NK-92 (cell line): Measurements from ENCODE around the gene CXCL6.

Experiments used
- DNase-seq: peaks from one replicate; lab custom pipeline; 2025; ENCODE audit not compliant: unreplicated experiment; lab: John Stamatoyannopoulos, UW

The CXCL6 gene

DNA sequence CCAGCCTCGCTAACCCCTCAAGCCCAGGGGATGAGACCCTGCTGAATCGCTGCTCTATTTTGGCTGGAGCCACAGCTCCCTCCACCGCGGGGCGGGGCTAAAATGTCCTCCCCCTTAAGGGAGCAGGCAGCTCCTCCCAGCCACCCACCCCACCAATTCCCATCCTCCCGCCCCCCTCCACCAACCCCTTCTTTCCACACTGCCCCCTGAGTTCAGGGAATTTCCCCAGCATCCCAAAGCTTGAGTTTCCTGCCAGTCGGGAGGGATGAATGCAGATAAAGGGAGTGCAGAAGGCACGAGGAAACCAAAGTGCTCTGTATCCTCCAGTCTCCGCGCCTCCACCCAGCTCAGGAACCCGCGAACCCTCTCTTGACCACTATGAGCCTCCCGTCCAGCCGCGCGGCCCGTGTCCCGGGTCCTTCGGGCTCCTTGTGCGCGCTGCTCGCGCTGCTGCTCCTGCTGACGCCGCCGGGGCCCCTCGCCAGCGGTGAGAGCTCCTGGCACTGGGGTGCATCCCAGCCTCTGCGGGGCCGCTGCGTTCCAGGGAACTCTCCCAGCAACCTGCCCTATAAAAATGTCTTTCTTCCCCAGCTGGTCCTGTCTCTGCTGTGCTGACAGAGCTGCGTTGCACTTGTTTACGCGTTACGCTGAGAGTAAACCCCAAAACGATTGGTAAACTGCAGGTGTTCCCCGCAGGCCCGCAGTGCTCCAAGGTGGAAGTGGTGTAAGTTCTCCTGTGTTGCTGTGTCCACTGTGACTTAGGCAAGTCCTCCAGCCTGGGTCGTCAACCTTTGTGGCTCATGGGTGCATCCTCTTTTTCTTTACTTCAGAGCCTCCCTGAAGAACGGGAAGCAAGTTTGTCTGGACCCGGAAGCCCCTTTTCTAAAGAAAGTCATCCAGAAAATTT, at the start of gene CXCL6:
Gene CXCL6 (plus strand): TSS at position 306 of the 907 bp plus-strand sequence. CDS start 73 bp downstream, at position 379.
- no peak for DNase-seq

DNA sequence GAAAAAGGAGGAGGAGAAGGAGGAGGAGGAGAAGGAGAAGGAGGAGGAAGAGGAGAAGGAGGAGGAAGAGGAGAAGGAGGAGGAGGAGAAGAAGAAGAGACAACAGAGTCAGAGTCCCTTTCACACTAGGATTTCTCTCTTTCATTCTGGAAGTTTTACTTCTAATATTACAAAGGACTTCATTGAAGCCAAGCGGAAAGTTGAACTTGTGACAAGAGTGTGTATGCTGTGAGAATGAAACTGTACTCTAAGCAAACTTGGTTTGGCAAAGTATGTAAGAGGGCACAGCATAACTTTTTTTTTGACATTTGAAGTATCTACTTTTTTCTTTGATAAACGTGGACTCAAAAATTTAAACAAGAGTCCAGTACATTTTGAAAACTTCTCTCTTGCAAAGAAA, 48.1 kb upstream of the CXCL6 start:
- DNase-seq = no peak

DNA sequence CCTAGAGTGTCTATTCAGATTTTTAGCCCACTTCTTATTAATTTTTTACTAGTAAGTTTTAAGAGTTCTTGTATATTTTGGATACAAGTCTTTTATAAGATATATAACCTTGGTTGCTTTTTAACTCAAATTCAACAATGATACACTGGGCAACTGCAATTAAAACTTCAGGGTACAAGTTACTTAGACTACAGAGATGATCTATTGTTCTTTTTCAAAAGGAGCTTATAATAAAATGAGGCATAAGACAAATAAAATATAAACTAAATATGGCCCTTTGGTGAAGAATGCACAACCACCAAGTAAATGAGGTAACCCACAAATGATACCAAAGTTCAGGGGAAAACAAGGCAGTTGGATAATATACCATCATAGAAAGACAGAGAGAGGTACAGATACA, 37.6 kb upstream of the CXCL6 start:
- no peak for DNase-seq

DNA sequence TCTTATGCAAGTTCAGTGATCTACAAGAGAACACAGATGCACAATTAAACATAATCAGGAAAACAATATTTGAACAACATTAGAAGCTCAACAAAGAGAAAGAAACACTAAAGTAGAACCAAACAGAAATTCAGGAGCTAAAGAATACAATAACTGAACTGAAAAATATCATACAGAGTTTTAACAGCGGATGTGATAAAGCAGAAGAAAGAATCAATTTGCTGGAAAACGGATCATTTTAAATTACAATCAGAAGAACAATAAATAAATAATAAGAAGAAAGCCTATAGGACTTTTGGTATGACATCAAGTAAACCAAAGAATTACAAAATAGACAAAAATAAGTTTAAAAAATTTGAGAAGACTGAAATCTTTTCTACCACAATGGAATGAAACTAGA, 36.3 kb upstream of the CXCL6 start:
- DNase-seq = no peak

DNA sequence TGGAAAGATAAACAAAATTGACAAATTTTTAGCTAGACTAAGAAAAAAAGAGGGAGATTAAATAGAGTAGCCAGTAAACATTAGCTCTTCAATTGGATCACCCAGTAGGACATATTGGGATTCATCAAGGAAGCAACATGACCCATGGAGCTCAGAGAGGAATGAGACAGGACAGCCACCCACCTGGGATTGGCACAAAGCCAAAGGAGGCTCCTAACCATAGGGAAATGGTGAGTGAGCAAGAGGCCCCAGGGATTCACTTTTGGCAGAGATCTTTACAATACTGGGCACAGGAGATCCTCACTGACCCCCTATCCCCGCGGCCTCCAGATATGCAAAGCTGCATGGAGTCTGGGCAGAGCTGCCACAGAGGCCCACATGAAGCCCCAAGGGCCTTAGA, 34.8 kb upstream of the CXCL6 start:
- no peak for DNase-seq

DNA sequence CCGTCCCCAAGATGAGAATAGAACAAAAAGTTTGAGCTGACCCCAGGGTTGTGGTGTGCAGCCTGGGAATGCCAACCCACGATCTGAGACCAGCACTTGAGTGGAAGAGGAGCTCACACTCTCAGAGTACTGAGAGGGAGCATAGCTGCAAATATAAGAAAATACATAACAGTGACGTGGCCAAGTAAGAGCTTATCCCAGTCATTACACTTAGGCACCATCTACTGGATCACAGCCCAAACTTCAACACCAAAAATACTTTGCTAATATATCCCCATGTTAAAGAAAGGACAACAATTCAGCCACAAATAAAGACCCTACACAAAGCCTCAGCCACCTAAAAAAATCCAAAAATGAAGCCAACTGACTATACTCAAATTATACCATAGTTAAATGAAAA, 33.3 kb upstream of the CXCL6 start:
- no peak for DNase-seq

DNA sequence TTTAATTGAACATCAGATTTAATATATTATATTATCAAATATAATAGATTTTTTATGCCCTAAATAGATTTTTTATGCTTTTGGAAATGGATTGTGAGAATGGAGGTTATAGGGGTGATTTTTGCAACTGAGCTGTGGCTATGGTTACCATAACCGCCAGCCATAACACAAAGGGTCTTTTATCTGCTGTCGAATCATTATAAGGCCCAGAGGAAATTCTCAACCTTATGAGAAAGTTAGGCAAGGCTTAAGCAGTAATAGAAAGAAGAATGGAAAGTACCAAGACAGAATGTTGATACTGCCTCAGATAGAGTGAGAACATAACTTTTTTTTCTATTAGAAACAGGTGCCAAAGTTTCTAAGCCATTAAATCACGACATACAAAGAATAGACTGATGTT, 26.3 kb upstream of the CXCL6 start:
- DNase-seq = no peak

DNA sequence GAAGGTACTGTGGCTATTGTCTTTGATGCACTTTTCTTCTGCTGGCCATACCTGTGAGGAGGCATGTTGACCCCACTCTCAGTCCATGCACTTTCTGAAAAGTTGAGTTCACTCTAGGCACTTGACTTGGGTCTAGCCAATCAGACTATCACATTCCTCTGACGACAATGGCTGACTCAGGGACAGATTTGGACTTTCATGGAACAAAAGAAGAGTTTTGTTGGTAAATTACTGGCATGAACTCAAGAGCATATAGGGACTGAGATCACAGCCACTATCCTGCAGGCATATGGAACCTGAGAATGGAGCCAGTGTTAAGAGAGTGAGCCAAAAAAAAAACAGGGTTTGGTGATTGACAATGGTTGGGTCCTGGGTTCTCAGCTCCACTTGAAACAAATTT, 24.6 kb upstream of the CXCL6 start:
- no peak for DNase-seq

DNA sequence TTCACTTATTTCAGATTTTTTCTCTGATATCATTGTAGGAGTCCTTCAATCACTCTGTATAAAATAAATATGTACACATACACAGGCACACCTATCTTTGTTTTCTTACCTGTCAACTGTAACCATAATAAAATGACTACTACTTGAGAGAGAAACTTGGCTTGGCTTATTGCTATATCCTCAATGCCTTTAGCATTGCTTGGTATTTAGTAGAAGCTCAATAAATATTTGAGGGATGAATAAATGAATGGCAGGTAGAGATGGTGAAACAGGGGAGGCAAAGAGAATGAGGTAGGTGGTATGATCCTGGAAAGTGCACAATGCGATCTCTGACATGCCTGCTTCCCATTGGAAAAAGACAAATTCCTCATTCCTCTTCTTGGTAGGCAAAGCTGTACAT, 21.8 kb upstream of the CXCL6 start:
- DNase-seq = no peak

DNA sequence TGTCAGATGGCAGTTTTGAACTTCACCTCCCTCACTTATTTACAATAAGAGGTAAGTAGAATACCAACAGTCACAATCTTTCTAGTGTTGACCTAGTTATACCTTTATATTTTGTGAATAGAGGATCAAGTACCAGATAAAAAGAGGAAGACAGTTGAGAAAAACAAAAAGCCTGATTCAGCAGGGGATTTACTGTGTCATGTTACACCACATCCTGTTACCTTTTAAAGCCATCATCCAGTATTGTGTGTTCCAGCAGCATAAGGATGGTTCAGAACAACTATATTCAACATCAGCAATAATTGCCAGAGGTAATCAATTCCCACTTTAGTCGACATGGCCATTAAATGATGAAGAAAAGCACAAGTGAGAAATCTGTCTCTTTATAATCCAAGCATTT, 21.3 kb upstream of the CXCL6 start:
- DNase-seq = no peak

DNA sequence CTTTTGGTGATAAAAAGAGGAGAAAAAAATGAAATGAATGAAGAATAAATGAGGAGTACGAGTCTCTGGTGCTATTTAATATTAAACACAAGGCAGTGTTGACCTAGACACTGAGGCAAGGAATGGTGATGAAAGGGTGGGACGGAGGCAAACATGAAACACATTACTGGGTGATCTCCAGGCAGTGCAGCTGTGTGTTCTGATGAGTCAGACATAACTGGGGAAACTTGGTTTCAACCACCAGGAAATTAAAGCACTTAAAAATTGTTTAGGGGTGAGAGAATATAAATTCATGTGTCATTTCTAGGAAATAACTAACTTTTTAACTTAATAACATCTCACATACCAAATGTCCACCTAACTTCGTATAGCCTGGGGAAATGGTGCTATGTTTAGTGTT, 19.7 kb upstream of the CXCL6 start:
- DNase-seq = no peak

DNA sequence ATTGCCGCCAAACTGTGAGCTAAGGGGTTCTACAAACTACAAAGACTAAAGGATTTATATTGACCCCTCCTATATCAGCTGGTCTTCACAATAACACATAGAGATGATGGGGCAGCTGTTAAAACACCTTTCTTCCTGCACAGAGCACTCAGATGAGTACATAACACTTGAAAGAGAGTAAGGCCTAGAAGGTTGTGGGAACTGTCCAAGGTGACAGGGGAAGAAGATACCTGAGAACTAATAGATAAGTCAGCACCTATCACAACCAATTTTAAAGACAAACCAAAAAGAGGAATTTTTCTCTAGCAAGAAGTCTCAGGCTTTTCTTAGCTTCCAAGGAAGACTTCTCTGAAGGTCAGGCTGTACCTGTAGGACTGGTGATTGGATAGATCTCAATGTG, 19.1 kb upstream of the CXCL6 start:
- no peak for DNase-seq

DNA sequence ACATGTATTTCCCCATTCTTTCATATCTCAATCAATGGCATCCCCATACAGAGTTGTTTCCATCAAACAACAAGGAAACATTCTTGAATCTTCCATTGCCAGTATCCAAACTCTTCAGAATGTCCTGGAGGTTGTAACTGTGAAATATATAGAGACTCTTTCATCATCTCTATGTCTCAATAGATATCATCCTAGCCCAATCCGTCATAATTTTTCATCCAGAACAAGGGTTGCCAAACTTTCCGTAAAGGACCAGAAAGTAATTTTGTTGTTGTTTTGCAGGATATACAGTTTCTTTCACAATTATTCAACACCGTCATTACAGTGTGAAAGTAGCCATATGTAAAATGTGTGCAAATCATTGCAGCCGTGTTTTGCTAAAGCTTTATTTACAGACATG, 15.2 kb upstream of the CXCL6 start:
- no peak for DNase-seq

DNA sequence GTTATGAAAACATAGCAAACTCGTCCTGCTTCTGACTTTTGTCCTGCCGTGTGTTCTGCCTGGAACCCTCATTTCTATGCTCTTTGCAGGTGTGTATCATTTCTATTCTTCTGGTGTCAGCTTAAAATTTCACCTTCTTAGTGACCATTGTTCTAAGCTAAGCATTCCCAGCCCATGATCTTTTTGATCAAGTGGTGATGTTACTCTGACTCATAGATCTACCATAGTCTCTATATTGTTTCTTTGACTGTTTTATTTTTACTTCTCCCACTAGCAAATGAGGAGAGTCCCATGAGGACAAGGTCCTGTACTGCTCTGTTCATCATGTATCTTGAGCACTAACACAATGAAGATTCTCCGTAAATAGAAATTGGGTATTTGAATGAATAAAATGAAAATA, 14.1 kb upstream of the CXCL6 start:
- no peak for DNase-seq

DNA sequence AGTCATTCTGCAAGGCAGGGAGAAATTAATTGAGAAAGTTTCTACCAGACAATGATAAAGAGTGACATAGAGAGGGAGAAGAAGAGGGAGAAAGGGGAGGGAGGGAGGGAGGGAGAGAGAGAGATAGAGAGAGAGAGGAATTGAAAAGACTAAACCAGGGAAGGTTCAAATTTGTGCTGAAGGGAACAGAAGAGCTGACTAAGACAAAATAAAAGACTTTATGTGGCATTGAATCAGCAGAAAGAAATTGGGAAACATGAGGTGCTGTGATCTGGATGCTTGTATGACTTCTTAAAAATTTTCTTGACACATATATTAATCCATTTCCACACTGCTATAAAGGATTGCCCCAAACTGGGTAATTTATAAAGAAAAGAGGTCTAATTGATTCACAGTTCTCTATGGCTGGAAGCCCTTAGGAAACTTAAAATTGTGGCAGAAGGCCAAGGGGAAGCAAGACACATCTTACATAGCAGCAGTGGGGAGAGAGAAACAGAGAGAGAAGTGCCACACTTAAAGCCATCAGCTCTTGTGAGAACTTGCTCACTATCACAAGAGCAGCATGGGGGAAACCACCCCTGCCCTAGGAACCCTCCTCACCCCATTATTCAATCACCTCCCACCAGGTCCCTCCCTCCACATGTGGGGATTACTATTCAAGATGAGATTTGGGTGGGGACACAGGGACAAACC, 13.5 kb upstream of the CXCL6 start:
- DNase-seq = no peak

DNA sequence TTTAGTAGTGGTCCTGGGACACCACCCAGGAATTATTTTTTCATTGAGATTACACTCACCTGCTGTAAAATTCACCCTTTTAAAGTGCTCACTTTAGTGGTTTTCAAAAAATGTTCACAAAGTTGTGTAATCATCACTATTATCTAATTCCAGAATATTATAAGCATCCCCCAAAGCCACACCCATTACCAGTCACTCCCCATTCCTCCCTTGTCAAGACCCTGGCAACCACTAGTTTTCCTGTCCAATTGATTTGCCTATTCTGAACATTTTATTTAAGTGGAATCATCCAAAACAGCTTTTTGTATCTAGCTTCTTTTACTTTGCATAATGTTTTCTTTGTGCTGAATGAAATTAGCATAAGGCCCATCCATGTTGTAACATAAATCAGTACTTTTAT, 12.7 kb upstream of the CXCL6 start:
- DNase-seq = no peak

DNA sequence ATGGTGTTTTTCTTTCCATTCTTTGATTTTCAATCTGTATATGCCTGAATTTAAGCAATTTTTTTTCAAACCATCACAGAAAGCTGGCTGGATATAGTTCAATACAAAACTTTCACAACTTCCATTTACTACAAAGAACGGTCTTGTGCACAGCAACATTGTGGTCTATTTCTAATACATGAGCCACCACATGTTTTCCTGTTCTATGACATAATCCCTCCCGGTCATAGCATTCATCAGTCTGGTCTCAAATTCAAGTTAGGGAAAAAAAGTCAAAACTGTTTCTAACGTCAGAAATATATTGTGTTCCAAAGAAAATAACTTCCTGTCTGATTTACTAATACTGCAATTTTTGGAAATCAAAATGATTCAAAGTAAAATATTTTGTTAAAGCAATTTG, 7.5 kb upstream of the CXCL6 start:
- no peak for DNase-seq

DNA sequence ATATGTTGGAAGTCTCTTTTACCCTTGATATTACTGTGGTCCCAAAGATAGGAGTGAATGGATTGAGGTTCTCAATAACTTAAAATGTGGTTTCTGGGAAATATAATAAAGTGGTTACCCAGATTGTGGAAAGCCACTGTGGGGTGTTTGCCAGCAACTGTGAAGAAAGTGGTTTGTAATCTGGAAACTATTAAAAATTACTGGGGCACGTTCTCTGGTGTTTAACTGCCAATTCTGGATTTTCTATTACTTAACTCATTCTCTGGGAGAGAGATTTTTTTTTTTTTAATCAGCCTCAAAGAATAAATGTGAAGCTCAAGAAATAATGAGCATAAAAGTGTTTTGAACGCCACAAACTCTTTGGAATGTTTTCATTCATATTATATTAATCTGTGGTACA, 4.9 kb upstream of the CXCL6 start:
- DNase-seq = no peak

DNA sequence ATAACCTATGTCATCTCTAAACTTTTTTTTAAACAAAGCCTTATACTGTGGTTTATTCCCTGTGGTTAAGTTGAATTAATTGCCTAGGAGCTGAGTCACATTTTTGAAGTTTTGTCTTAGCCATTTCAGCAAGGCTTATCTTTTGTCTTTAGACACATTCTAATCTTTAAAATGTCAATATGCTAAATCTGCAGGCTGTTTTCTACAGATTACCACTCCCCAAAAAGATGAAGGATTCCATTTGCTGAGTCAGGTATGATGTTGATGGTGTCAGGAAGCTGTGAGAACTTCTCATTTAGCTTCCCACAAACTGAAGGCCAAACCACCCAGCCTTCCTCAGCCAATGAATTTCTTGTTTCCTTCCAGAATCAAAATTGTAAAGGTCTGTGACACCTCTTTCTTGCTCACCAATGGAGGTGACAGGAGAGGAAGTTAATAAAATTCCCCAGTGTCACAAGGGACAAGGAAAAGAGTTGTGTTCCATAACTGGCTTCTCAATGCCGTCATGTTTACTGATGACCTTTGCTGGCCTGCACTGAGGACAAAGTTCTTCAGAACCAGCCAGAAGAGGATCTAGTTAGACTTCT, 3.7 kb upstream of the CXCL6 start:
- DNase-seq = no peak

DNA sequence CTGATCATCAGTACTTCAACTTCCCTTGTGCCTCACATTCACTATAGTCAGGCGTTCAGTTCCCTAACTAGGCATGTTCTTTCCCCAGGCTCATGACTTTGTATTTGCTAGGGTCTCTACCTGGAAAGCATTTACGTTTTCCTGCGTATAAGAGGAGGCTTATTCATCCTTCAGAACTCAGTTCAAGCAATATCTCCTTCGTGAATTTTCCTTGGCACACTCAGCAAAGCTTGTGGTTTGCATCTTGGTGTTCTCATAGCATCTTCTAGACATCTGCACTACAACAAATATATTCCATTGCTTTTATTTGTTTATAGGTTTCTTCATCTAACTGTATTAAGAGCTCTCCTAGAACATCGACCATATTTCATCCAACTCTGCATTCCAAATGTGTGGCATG, 2.6 kb downstream of the CXCL6 start:
- no peak for DNase-seq

DNA sequence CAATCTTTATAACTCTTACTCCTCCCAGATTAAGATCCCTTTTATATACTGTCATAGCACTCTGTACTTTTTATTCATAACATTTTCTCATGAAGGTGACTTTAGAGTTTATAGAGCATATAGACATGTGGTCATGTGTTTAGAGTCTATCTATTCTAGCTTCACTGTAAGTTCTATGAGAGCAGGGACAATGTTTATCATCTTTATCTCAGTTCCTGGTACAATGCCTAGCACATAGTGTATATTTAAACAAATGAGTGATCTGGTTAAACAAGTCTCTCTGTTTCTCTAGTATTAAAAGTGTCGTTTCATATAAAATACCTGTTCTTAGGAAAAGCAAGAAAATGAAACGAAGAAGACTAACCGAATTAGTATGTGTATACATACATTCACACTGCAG, 3.2 kb downstream of the CXCL6 start:
- DNase-seq = no peak

DNA sequence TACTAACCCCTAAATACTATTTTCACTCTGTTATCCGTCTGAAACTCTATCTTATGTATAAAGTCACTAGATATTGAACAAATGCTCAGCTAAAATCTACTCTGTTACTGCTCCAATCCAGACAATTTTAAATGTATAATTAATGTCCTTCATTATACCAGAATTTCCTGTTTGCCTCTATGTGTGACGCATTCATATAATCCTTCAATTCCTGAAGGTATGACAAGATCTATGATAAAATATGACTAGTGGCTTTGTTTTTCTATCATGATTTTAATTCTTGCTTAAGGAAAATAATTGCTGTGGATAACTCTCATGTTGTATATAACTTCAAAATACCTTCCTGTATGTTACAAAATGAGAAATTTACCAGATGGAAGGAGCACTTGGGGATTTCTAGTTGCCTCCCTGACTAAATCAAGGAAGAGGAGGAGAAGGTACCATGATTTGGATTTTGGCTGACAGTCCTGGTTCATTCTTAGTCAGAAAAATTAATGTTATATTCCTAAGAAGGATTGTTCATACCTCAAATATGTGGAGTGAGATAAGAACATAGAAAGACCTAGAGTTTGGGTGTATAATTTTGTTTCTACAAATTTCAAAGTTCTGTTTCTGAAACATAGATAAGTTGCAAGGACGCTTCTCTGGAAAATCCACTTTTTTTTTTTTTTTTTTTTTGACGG, 4.9 kb downstream of the CXCL6 start:
- DNase-seq = no peak
